KG1 (cell line): ENCODE results near the gene DCTN2.
"Not testable (repeated sequence)": the region's sequence is repeated elsewhere in the genome, so short reads cannot be mapped to it uniquely, and the experiment has no call there.

ENCODE experiments used
- DNase-seq: peaks from one replicate; lab custom pipeline; 2025; lab: John Stamatoyannopoulos, UW

Gene DCTN2

DNA sequence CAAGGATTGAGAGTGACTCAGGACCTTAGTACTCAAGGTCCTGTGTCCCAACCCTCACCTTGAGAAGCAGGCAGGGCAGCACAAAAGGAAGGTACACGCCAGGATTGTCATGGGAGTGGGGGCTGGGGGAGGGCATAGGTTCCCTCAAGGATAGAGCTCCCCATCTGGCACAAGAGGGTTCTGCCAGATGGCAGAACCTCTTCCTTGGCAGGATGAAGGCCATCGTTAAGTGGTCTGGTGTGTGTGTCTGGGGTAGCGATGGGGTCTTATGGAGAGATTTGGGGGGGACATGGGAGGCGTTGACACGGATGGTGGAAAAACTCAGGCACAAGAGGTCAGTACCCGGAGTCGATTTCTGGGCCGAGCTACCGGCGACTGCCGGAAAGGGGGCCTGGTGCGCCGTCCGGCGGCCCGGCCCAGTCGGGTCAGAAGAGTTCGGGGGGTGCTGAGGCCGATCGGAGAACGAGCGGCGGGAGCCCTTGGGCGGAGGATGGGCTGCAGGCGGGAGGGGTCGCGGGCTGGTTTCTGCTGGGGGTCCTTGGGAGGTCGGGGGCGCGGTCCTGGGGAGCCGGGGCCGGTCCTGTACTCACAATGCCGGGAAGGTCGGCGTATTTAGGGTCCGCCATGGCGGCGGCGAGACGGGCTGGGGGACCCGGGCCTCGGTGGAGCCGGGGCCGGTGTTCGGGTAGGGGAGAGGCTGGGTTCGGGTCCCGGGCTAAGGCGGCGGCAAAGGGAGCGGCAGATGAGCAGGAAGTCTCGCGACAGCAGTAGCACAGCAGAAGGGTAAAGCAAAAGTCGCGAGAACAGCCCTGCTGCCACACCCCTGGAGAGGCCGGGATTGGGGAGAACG lies at the start of gene DCTN2:
DCTN2 (minus strand) TSS at position 755 of the 850 bp plus-strand sequence; CDS start at position 626, 129 bp downstream.
- no peak for DNase-seq

DNA sequence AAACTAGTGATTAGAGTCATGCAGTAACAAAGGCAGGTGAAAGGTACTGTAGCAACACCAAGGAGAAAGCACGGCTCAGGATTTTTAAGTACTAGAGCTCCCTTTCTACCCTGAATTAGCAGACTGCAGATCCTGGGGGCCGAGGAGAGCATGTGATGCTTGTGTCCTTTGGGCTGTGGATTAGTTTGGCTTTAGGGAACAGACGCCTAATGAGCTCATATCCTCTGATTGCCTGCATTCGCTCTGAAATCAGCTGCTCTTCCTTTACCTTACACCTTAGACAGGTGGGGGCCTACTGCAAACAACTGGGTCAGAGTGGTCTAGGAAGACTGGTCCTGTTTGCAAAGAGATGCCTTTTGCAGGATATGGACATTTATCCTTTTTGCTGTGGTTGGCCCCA lies 46.2 kb upstream of the DCTN2 start:
- DNase-seq: no peak

DNA sequence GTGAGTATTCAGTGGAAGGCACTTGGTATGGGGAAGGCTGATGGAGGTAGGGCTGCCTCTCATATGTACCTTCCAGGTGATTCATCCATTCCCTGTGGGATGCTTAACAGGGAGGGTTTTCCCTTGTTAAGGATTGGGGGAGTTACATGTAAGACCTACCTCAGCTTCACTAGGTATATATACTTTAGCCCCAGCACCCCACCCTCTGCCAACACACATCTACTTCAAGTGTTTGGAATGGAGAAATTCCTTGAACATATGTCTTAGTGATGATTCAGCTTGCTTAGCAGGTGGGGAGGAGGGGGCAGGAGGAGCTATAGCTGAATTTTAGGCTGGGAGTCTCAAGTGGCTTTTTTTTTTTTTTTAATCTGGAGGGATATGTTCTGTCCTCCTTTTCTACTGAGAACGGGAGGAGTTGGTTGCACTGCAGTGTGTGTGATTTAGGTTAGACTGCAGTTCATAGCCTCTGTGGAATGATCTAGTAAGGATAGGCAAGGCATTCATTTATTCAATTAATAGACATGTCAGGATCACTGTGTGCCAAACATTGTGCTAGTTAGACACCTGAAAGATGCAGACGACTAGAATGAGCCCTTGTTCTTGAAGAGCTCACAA lies 45.7 kb upstream of the DCTN2 start:
- no peak for DNase-seq

DNA sequence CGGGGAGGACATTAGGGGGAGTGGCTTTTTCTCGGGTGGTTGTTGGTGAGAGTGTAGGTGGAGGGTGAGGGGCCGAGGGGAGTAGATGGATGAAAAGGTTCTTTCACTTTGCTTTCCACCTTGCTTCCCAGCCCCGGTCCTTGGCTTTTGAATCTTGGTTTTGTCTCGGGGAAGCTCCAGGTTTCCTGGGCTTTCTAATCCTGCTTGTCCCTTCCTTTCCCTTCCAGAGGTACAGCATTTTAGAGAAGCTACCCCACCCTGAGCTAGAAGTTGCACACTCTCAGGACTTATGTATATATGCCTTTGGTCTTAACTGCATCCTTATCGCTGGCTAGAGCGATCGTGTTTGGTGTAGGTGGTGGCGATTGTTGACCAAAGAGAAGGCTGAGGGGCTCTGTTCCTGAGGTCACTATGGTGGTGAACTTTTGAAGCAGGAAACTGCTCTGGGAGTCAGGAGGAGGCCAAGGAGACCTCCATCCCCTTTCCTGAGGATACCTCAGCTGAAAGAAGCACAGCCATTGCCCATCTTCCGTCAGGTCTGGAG lies 44.9 kb upstream of the DCTN2 start:
- DNase-seq: no peak

DNA sequence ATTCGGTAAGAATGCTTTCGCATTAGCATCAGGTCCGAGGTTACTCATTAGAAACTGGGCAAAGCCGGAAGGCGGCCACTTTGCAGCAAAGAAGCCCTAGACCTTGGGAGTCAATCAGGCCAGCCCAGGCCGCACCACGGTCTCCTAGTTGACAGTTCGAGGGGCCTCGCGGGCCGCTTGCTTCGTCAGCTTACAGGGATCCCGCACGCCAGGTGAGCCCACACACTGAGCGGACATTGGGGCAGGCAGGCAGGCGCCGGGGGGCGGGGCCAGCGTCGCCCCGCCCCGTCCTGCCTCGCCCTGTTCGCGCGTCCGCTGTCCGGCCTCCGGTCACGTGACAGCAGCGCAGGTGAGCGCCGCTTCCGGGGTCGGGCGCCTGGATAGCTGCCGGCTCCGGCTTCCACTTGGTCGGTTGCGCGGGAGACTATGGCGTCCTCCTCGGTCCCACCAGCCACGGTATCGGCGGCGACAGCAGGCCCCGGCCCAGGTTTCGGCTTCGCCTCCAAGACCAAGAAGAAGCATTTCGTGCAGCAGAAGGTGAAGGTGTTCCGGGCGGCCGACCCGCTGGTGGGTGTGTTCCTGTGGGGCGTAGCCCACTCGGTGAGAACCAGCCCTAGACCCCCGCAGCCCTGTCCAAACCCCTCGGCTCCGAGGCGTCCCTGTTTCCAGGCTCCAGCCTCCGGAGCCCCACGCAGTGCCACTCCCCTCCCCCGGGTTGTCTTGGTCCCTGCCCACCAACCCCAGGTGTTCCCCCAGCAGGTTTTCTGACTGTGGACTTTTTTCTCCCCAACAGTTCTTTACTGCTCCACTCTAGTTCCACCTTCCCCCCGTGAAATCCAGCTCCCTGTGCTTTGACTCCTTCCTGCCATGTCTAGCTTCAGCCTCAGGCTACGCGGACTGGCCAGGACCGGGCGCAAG lies 44.1 kb upstream of the DCTN2 start, which contains the start of gene PIP4K2C:
PIP4K2C (plus strand) TSS at position 329 of the 918 bp plus-strand sequence; CDS start at position 427, 98 bp downstream.
- no peak for DNase-seq

DNA sequence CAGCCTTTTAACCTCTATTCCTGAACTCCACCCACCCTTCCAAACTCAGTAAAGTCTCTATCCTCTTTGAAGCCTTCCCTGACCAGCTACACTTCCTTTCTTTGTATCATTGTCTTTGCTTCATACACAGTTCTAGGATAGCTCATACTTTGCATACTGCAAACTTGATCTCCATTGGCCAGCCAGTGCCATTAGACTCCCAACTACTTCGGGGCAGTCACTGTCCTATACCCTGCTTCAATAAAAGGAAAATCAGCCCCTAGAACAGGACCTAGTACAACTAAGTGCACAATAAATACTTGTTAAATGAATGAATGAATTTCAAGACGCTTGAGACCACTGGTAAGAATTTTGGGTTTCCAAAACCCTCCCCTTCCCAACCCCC lies 43.5 kb upstream of the DCTN2 start:
- no peak for DNase-seq

DNA sequence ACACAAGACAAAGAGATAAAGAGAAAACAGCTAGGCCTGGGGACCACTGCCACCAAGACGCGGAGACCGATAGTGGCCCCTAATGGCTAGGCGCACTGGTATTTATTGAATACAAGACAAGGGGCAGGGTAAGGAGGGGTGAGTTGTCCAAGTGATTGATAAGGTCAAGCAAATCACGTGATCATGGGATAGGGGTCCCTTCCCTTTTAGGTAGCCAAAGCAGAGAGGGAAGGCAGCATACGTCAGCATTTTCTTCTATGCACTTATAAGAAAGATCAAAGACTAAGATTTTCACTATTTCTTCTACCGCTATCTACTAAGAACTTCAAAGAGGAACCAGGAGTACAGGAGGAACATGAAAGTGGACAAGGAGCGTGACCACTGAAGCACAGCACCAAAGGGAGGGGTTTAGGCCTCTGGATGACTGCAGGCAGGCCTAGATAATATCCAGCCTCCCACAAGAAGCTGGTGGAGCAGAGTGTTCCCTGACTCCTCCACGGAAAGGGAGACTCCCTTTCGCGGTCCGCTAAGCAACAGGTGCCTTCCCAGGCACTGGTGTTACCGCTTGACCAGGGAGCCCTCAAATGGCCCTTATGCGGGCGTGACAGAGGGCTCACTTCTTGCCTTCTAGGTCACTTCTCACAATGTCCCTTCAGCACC lies 42.1 kb upstream of the DCTN2 start:
- DNase-seq: not testable (repeated sequence)

DNA sequence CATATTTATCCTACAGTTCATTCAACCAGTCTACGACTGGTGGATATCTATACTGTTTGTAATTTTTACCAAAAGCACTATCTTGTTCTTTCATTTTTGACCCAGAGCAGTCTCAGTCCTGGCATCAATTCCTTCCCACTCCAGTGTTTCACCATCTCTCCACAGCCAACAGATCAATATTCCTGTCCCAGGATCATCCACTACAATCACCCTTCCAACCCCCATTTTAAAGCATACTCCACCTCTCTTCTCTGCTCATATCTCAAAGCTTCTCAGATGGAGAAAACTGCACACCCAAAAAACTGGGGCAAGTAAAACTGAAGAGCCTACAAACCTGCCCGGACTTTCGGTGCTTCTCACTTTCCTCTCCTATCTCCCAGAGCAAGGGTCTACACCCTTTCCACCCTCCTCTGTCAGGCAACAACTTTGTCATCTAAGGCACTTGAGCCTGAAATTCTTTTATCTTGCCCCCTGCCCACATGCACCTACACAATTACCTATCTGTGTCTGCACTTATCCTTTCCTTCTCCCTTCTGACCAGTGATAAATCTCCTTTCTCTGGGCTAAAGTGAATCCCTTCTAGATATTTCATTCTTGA lies 39.9 kb upstream of the DCTN2 start:
- no peak for DNase-seq

DNA sequence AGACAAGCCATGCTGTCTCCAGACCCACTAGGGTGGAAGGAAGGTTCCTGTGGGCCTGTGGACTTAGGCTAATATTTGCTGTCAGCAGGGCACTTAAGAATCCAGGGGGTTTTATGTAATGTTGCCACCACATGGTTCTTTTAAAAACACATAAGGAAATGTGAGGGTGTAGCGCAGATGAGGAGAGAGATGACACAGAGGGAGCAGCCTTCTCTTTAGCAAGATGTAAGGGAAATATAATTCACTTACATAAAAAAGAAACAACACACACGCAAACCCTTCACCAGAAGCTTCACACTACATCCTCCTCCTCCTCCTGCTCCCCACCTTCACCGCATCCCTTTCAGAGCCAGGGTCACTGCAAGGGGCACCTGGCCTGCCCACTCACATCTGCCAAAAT lies 39.1 kb upstream of the DCTN2 start:
- no peak for DNase-seq

DNA sequence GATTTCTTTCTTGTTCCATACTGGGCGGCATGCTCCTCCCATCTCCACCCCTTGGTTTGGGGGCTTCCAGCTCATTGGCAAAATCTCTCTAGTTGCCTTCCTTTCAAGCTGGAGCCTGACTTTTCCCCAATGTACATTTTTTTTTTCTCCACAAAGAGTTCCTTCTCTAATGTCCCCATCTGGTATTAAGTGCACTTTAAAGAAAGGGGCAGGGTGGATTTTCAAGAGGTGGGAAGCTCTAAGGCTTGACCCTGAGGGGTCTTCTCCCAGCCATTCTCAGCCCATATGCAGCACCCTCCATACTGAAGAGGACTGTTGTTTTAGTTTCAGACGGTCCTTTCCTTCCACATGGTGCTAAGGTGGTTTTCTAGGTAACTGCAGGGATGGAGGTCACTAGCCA lies 38.2 kb upstream of the DCTN2 start:
- DNase-seq: no peak

DNA sequence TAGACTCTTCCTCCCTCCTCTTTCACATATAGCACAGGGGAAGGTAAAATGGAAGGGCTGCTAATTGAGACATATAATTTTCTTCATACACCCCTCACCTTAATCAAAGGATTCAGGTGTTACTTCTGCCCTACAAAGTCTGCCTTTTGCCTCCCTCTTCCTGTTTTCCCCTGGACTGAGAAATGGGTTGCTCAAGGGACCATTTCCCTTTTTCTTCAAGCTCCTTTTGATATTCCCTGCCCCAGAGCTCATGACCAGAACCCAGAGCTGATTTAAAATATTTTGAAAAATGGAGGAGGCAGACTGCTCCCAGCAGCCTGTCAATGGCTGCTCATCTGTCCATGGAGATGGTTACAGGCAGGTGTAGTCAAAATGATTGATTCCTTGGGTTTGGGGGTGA lies 37.7 kb upstream of the DCTN2 start:
- no peak for DNase-seq

DNA sequence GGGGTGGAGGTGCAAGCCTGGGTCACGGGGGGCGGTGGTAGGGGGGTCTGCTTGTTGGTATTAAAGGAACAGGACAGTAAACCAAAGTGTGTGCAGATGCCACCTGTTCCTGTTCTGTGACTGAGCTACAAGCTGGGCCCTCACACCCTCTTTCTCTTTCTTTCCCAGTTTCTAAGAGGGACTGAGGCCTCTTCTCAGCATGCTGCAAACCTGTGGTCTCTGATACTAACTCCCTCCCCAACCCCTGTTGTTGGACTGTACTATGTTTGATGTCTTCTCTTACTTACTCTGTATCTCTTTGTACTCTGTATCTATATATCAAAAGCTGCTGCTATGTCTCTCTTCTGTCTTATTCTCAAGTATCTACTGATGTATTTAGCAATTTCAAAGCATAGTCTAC lies 37.1 kb upstream of the DCTN2 start:
- DNase-seq: no peak

DNA sequence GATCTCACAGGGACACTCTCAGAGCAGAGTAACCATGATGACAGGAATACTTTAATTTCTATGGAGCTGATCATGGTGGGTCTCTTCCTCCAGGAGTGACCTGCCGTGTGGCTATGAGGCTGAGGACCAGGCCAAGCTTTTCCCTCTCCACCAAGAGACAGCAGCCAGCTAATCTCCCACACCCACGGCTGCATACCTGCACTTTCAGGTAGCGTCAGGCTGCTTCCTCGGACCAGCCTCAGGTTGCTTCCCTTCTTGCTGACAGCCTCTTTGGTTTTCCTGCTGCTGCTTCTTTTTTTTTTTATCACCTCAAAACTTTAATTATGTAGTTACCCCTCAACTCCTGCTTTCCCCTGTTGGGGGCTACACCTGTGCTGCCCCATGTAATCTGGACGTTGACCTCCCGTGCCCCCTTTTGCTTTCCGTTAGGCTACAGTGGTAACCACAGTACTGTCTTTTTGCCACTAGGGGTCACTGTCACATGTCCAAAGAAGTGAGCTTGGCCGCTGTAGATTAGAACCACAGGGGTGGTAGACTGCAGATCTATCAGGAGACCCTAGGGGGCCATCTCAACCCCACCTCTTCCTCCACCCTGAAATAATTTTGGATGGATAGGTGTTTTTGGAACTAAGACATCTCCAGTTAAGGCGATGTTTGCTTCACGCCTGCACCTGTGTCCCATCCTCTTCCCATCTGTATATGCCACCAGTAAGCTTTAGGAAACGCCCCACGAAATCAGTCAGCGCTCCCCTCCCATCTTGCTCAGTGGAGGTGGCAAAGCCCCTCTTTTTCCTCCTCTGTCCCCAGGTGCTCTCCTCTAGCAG lies 36.2 kb upstream of the DCTN2 start:
- no peak for DNase-seq

DNA sequence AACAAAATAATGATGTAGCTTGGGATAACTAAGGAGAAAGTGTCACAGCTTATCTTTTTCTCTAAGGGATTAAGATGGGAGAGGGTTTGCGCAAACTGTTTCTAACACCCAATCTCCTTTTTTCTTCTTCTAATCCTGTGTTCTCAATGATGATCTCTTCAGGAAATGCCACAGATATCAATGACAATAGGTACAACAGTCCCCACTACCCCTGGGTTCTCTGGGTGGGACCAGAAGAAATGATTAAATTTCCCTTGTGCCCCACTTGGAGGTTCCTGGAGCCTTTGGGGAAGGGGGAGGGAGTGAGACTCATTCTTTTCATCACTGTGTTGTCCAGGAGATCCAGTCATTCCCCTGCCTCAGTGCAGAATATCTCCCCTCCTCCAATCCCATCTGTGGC lies 35.4 kb upstream of the DCTN2 start:
- DNase-seq: no peak

DNA sequence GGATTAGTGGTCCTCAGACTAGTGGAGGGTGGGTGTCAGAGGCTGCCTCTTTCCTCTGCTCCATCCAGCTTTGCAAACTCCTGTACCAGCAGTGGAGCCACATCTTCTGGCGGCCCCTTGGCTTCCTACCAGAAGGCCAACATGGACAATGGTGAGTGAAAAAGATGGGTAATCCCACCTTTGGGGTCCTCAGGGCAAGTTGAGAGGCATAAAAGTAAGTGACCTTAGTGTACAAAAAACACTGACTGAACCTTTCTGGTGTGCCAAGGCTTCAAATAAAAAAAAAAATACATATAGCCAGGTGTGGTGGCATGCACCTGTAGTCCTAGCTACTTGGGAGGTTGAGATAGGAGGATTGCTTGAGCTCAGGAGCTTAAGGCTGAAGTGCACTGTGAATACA lies 34.8 kb upstream of the DCTN2 start:
- no peak for DNase-seq

DNA sequence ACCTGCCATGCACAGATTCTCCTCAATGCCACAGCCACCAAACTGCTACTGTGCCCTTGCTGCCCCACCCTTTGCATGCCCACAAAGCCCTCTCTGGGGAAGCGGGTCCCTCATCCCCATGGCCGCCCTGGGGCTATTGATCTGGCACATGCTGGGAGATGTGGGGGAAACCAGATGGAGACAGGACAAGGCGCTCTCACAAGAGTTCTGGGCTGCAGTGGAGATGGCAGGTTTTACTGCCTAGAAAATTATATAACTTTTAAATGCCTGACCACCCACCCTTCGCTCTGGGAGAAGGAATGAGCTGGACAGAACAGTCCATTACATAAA lies 33.4 kb upstream of the DCTN2 start:
- no peak for DNase-seq

DNA sequence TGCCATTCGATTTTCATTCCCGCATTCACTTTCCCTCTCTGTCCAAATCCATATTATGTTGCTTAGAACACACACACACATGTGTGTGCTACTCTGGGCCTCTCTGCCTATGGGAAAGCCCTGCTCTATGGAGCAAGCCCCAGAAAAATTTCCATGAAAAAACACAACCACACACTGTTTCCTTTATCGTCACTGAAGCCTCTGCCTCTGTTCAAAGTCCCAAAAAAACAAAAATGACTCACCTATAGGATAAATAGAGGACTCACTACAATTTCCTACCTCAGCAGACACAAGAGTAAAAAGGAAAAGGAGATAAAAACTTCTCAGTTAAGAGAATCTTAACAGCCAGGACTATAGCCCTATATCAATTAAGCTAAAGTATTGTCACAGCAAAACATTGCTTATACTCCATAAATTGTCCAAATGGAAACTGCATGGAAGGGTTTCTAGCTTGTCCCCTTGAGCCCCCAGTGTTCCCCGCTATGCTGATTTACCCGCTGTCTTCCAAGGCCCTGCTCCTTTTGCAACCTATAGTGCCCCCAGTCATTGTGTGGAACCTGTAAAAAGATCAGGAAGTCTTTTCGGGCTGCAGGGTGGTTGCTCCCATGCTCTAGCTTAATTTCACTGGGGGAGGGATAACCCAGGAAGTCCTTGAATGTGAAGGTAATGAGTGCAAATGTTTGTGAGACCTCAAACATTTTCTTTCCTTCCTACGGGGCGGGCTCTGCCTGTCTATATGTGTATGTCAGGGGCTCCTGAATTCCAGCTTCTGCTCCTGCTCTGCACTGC lies 32.9 kb upstream of the DCTN2 start:
- DNase-seq: no peak

DNA sequence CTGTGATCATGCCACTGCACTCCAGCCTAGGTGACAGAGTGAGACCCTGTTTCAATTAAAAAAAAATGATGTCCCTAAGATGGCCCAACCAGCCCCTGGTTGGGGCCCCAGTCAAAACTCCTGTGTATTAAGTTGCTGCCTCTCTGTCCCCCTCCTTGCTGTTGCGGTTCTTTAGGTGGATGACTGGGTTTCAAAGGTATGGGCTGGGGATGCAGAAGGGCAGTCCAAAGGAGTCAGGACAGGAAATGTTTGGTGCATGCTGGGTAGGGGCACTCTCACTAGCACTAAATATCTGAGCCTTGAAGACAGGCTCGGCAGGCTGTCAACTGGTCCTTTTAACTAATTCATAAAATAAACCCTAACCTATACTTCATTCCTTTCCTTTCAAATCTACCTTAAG lies 32.0 kb upstream of the DCTN2 start:
- DNase-seq: no peak

DNA sequence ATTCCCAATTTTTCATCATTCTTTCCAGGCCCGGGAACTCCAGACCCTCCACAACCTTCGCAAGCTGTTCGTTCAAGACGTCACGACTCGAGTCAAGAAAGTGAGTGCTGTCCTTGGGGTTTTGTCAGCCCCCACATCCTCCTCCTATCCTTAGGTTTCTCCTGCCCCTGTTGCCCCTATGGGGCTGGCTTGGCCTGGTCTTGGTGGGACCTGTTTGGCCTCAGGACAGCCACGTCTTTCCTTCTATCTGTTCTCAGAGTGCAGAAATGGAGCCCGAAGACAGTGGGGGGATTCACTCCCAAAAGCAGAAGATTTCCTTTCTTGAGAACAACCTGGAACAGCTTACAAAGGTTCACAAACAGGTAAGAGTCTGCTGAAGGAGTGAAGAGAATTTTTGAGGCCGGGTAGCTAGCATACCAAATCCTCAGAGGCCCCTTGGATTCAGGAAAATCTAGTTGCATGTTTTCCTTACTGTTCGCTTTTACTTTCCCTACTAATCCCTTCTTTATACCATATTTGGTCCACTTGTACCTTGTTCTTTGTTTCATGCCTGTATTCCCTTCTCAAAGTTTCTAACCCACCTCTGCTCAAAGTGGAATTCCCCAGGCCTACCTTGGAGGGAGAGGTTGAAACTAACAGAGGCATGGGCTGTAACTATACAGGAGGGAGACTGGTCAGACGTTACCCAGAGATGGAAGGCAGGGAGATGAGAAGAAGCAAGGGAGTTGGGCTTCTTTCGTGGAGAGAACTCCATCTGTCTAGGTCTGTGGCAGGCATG lies 31.2 kb upstream of the DCTN2 start:
- DNase-seq: no peak
